NT2/D1 (cell line): ENCODE data around the gene AHCYL2.

Experiments
- DNase-seq: peaks from one replicate; pipeline ENCODE4 v3.0.0-alpha.2; 2011; ENCODE audit warnings: low read depth, low spot score
- H3K27me3 ChIP-seq: 2 replicates; pipeline ENCODE4 v1.6.0; 2011; ENCODE audit warnings: mild to moderate bottlenecking; ENCODE audit not compliant: insufficient read length, insufficient read depth
- H3K36me3 ChIP-seq: 2 replicates; pipeline ENCODE4 v1.6.1; 2011; ENCODE audit warnings: mild to moderate bottlenecking, low read length, mixed read lengths; ENCODE audit not compliant: insufficient read depth, insufficient read length
- H3K4me1 ChIP-seq: 2 replicates; pipeline ENCODE4 v1.5.1; 2011; ENCODE audit not compliant: insufficient read depth, insufficient read length
- H3K4me3 ChIP-seq: 2 replicates; pipeline ENCODE4 v1.5.1; 2011; ENCODE audit warnings: low read depth; ENCODE audit not compliant: insufficient read length
- H3K9ac ChIP-seq: 2 replicates; pipeline ENCODE4 v1.6.0; 2011; ENCODE audit warnings: low read depth; ENCODE audit not compliant: insufficient read length
- H3K9me3 ChIP-seq: 2 replicates; pipeline ENCODE4 v1.5.1; 2011; ENCODE audit warnings: mild to moderate bottlenecking, low read length; ENCODE audit not compliant: insufficient read depth
- SUZ12 ChIP-seq: IDR thresholded peaks from 2 replicates; pipeline ENCODE4 v1.6.1; 2011; ENCODE audit not compliant: insufficient read length, insufficient read depth; ENCODE audit errors: extremely low read depth
- YY1 ChIP-seq: IDR thresholded peaks from 2 replicates; pipeline ENCODE4 v1.6.1; 2011; ENCODE audit not compliant: insufficient read length, insufficient read depth
- ZNF274 ChIP-seq: IDR thresholded peaks from 2 replicates; pipeline ENCODE4 v1.6.1; 2011; ENCODE audit warnings: mild to moderate bottlenecking, low read depth, low read length

The AHCYL2 gene

DNA sequence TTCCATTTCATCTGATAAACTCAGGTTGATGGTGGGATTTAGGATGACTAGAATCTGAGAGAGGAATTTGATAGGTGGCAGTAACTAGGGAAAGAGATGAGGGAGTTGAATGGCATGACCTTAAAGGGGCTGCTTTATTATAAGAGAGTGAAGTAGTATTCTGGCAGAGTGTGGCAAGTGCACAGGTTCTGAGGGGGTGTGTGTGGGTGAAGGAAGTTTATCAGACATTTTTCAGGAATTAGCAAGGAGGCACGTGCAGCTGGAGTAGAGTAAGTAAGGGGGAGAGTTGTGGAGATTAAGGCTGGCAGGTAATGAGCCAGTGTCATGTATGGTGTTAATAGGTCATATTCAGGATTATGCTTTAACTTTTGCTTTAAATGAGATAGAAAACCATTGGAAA is 40.5 kb downstream of the AHCYL2 start:
- no peaks in the 10 kb centered on the region for H3K9me3 ChIP-seq
- TF ChIP-seq ZNF274 (no peak), SUZ12 (no peak), YY1 (no peak)
- DNase-seq, result no peak
- H3K9ac ChIP-seq, result no peak overlapping the region
- no peaks in the 10 kb centered on the region for H3K27me3 ChIP-seq
- H3K36me3 ChIP-seq, result no peaks in the 10 kb centered on the region
- H3K4me1 ChIP-seq, result no peaks in the 10 kb centered on the region
- no peak overlapping the region for H3K4me3 ChIP-seq

DNA sequence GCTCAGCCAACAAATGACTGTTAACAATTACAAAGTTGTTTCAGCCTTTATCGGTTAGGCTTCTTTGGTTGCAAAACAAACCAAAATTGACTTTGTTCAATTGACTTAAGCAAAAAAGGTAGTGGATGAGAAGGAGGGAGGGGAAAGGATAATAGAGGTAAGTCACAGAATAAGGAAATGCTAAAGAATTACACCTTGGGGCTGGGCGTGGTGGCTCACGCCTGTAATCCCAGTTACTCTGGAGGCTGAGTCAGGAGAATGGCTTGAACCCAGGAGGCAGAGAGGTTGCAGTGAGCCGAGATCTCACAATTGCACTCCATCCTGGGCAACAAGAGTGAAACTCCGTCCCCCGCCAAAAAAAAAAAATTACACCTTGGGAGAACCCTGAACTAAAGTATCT is 41.4 kb downstream of the AHCYL2 start:
- H3K9me3 ChIP-seq, result no peaks in the 10 kb centered on the region
- H3K4me3 ChIP-seq, result no peak overlapping the region
- no peak for DNase-seq
- H3K27me3 ChIP-seq, result no peaks in the 10 kb centered on the region
- no peaks in the 10 kb centered on the region for H3K4me1 ChIP-seq
- no peaks in the 10 kb centered on the region for H3K36me3 ChIP-seq
- no peak for TF ChIP-seq YY1
- no peak for TF ChIP-seq SUZ12
- no peak overlapping the region for H3K9ac ChIP-seq

DNA sequence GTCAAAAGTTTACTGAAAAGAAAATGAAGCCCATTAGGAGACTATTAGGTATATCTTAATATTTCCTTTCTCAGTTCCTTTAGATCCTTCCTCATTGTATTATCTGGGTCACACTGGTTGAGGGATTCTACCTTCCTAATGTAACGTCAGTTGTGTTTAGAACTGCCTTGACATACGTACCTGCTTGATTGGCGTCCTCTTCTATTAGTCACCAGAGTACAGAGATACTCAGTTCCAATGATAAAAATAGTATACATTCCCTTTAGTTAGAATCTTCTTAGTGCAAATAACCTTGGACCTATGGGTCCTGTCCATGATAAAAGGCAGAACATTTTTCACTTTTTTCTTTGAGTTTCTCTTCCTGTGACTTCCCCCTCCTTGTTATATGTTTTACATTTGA is 45.2 kb downstream of the AHCYL2 start:
- no peak overlapping the region for H3K9ac ChIP-seq
- no peaks in the 10 kb centered on the region for H3K27me3 ChIP-seq
- no peak for DNase-seq
- H3K4me3 ChIP-seq, result no peak overlapping the region
- H3K9me3 ChIP-seq, result no peaks in the 10 kb centered on the region; the same call in 1 of the 2 replicates
- H3K36me3 ChIP-seq, result no peaks in the 10 kb centered on the region
- TF ChIP-seq YY1 (no peak), SUZ12 (no peak)
- no peaks in the 10 kb centered on the region for H3K4me1 ChIP-seq

DNA sequence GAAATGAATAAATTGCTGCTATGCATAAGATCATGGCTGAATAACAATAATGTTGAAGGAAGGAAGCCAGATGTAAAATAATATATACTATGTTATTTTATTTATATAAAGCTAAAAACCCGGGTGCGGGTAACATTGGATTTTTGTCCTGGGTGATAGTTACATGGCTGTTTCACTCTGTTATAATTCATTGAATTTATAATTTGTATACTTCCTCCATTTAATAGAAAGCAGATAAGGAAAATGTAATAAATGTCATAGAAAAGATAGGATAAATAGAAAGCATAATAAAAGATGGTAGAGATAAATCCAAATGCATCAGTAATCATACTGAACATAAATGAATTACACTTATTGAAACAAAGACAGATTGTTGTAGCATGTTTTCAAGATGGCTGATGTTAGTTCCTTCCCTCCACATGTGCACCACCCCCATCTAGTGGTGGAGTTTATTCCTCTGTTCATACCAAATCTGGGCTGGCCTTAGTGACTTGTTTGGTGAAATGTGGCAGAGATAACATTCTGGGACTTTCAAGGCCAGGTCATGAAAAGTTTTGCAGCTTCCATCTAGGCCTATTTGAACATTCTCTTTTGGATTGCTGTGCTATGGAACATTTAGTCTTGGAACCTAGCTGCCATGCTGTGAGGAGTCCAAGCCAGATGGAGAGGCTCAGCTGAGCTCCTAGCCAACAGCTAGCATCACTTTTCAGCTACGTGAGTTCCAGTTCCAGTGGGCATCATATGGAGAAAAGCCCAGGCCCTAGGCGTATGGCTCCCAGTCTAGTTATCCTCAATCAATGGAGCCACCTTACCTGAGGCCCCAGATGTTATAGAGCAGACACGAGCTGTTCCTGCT is 46.9 kb downstream of the AHCYL2 start:
- H3K4me1 ChIP-seq, result no peaks in the 10 kb centered on the region
- H3K9ac ChIP-seq, result no peak overlapping the region
- no peaks in the 10 kb centered on the region for H3K36me3 ChIP-seq
- no peaks in the 10 kb centered on the region; the same call in 1 of the 2 replicates for H3K9me3 ChIP-seq
- H3K27me3 ChIP-seq, result no peaks in the 10 kb centered on the region
- TF ChIP-seq YY1, result no peak
- no peak for TF ChIP-seq ZNF274
- no peak for TF ChIP-seq SUZ12
- peak; percentile 56 for DNase-seq
- H3K4me3 ChIP-seq, result no peak overlapping the region

DNA sequence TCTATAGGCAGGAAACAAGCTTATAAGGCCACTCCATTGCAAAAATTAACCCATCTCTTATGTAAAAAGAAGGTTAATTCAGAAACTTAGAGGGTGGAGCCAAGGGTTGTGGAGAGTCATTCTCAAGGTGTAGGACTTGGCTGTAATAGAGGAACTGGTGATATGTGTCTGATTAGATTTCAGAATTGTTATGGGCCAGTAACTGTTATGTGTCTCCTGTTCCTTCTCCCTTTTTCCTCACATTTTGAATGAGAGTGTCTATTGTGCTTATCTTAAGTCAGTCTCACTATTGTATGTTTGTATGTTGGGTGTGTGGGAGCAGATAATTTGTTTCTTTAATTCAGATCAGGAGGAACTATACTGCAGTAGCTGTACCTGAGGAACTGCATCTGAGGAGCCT is 49.1 kb downstream of the AHCYL2 start:
- H3K4me1 ChIP-seq, result no peaks in the 10 kb centered on the region
- no peak overlapping the region for H3K9ac ChIP-seq
- no peaks in the 10 kb centered on the region for H3K36me3 ChIP-seq
- no peak for TF ChIP-seq SUZ12
- no peak for TF ChIP-seq YY1
- TF ChIP-seq ZNF274, result no peak
- H3K27me3 ChIP-seq, result no peaks in the 10 kb centered on the region
- DNase-seq, result no peak
- no peak overlapping the region for H3K4me3 ChIP-seq
- H3K9me3 ChIP-seq, result no peaks in the 10 kb centered on the region; the same call in 1 of the 2 replicates

DNA sequence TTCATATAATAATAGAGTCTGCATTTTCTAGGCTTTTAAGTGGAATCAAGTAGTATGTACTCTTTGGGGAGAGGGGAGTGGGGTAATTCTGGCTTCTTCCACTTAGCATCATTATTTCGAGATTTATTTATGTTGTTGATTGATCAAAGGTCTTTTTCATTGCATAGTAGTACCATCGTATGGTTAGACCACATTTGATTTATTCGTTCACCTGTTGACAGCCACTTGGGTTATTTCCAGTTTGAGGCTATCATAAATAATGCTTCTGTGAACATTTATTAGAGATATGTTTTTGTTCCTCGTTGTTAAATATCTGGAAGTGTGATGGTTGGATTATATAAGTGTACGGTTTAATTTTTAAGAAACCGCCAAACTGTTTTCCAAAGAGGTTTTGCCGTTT is 52.8 kb downstream of the AHCYL2 start:
- DNase-seq, result no peak
- Histone ChIP-seq H3K36me3 (no peaks in the 10 kb centered on the region), H3K4me3 (no peak overlapping the region), H3K4me1 (no peaks in the 10 kb centered on the region), H3K27me3 (no peaks in the 10 kb centered on the region), H3K9ac (no peak overlapping the region), H3K9me3 (no peaks in the 10 kb centered on the region; the same call in 1 of the 2 replicates)
- TF ChIP-seq YY1 (no peak), ZNF274 (no peak), SUZ12 (no peak)

DNA sequence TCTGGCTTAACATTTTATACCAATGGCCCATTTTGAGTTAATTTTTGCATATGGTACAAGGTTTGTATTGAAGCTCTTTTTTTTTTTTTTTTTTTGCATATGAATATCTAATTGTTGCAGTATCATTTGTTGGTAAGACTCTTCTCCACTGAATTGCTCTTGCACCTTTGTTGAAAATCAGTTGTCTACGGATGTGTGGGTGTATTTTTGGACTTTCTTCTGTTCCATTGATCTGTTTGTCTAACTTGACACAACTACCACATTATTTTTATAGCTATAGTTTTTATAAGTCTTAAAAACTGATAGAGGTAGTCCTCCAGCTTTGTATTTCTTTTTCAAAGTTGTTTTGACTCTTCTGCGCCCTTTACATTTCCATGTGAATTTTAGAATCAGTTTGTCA is 53.9 kb downstream of the AHCYL2 start:
- DNase-seq, result no peak
- no peak for TF ChIP-seq YY1
- TF ChIP-seq SUZ12, result no peak
- no peak for TF ChIP-seq ZNF274
- H3K9me3 ChIP-seq, result no peaks in the 10 kb centered on the region; the same call in 1 of the 2 replicates
- no peaks in the 10 kb centered on the region for H3K27me3 ChIP-seq
- no peak overlapping the region for H3K4me3 ChIP-seq
- no peaks in the 10 kb centered on the region for H3K36me3 ChIP-seq
- no peaks in the 10 kb centered on the region for H3K4me1 ChIP-seq
- H3K9ac ChIP-seq, result no peak overlapping the region

DNA sequence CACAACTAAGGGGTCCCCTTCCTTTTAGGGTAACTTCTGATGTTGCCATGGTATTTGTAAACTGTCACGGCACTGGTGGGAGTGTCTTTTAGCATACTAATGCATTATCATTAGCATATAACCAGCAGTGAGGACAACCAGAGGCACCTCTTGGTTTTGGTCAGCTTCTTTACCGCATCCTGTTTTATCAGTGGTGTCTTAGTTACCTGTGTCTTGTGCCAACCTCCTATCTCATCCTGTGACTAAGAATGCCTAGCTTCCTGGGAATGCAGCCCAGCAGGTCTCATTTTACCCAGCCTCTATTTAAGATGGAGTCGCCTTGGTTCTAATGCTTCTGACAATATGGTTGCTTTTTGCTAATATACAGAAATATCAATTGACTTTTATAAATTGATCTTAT is 54.9 kb downstream of the AHCYL2 start:
- no peaks in the 10 kb centered on the region for H3K4me1 ChIP-seq
- no peak overlapping the region for H3K4me3 ChIP-seq
- no peak overlapping the region for H3K9ac ChIP-seq
- no peaks in the 10 kb centered on the region for H3K9me3 ChIP-seq
- DNase-seq, result no peak
- TF ChIP-seq YY1 (no peak), SUZ12 (no peak), ZNF274 (no peak)
- no peaks in the 10 kb centered on the region for H3K36me3 ChIP-seq
- H3K27me3 ChIP-seq, result no peaks in the 10 kb centered on the region
